Heart left ventricle (tissue), 13 donors: Measurements from ENCODE around the gene LRRC55.

Experiments used
- POLR2A ChIP-seq, 2 donors: fragments of 450-650 bp; IDR thresholded peaks; one replicate each; pipeline ENCODE4 v1.6.1; 2017; ENCODE audit warnings: antibody characterized with exemption in 2 of 2, mild to moderate bottlenecking in 2 of 2, moderate library complexity in 2 of 2
- TF ChIP-seq, protein P1 (sequence below), 12 donors: fragments of 200-600 bp; sonication (generic) in 4 of 12; IDR thresholded peaks; one replicate each; pipeline versions ENCODE4 v1.5.0 to v1.8.0; 2018 to 2022; ENCODE audit warnings: antibody characterized with exemption in 12 of 12, mild to moderate bottlenecking in 5 of 12
- donor health status: ischemic (EF 13 %, LVEDD 7.1; RV severe dilation, severe dysfunction).
- donor health status: DM: no; HTN: yes; CAD: no.
- donor health status: DM: no; HTN: no; CAD: no.
- donor health status: ischemic (EF 25% LVEDD 6.9; RV normal size, moderate dysfunction).
- donor health status: ischemic (EF 25% LVEDD 5.7; RV mildly dilated, moderate dysfunction).
- donor health status: ischemic (EF 35%, LVEDD 5.7; RV mildly dilated, moderate dysfunction).
- donor health status: nonischemic (EF 11% LVEDD 7.7; RV severe dilation, severe dysfunction).
- donor health status: DM: yes; HTN: yes; CAD: no.
- donor health status: PGD.
- donor health status: ischemic (EF 29% LVEDD 5.4; RV normal size, mild dysfunction).
- donor health status: nonischemic (EF 23%, LVEDD 6.1; RV moderate dilation, normal function).

DNA sequence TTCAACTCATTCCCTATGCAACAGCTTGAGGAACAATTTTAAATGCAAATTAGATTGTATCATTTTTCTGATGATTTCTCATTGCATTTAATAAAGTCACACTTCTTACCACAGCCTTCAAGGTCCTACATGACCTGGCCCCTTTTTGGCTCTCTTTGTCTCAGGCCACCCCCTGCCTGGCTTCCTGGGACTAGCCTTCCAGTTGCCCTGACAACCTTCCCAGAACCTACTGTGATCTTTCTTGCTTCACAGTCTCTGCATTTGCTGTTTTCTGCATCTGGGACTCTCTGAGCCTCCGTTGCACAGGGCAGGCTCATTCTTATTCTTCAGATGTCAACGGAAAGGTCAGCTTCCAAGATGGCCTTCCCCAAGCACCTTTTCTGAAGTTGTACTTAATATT lies 42.4 kb downstream of the LRRC55 start:
- TF ChIP-seq POLR2A (IDR thresholded peaks at IDR 0.05): no peak
- TF ChIP-seq, protein P1, sequence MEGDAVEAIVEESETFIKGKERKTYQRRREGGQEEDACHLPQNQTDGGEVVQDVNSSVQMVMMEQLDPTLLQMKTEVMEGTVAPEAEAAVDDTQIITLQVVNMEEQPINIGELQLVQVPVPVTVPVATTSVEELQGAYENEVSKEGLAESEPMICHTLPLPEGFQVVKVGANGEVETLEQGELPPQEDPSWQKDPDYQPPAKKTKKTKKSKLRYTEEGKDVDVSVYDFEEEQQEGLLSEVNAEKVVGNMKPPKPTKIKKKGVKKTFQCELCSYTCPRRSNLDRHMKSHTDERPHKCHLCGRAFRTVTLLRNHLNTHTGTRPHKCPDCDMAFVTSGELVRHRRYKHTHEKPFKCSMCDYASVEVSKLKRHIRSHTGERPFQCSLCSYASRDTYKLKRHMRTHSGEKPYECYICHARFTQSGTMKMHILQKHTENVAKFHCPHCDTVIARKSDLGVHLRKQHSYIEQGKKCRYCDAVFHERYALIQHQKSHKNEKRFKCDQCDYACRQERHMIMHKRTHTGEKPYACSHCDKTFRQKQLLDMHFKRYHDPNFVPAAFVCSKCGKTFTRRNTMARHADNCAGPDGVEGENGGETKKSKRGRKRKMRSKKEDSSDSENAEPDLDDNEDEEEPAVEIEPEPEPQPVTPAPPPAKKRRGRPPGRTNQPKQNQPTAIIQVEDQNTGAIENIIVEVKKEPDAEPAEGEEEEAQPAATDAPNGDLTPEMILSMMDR (IDR thresholded peaks at IDR 0.05): no peak
